OCI-LY7 (cell line): ENCODE results near the gene FOXN1. TPM values are rescaled to one million over a fixed set of nuclear protein-coding genes. Genes with fewer than 3 reads are reported as not detected.
A peak's percentile ranks its signal among the peaks of the same experiment; 100 is the strongest.

ENCODE experiments used
- BruUV-seq: library from RNA; stranded (reverse); fragments of 400-500 nt; replicated peaks from 2 replicates; lab custom pipeline; 2021; lab: Mats Ljungman, UMichigan
- CTCF ChIA-PET: fragments of 300-600 bp; sonication (Branson Sonifier 250); formaldehyde crosslinking; loops from one replicate; lab custom pipeline; 2022; ENCODE audit warnings: antibody characterized with exemption; ENCODE audit not compliant: unreplicated experiment; lab: Charles Lee
- POLR2A ChIA-PET: fragments of 300-600 bp; sonication (Branson Sonifier 250); formaldehyde crosslinking; loops from one replicate; lab custom pipeline; 2022; ENCODE audit warnings: antibody characterized with exemption; lab: Charles Lee
- DNase-seq: peaks from one replicate; pipeline ENCODE4 v3.0.0-alpha.2; 2015; ENCODE audit warnings: low spot score
- H2AFZ ChIP-seq: fragments of 200-600 bp; sonication (generic), shearing (Covaris generic); 2 replicates; pipeline ENCODE4 v1.6.1; 2014; ENCODE audit warnings: mild to moderate bottlenecking, antibody characterized with exemption, low read length, moderate library complexity
- H3K27ac ChIP-seq: fragments of 200-600 bp; sonication (generic); 2 replicates; pipeline ENCODE4 v1.5.1; 2014; ENCODE audit warnings: mixed run types, low read depth, mild to moderate bottlenecking, moderate library complexity, low read length, inconsistent platforms; ENCODE audit not compliant: poor library complexity, severe bottlenecking
- H3K36me3 ChIP-seq: fragments of 200-600 bp; sonication (generic); 2 replicates; pipeline ENCODE4 v1.6.1; 2014; ENCODE audit warnings: mild to moderate bottlenecking, antibody characterized with exemption, low read length, moderate library complexity, mixed read lengths; ENCODE audit not compliant: insufficient read depth
- H3K4me1 ChIP-seq: fragments of 200-600 bp; sonication (generic); 2 replicates; pipeline ENCODE4 v1.5.1; 2014; ENCODE audit warnings: mild to moderate bottlenecking, low read length; ENCODE audit not compliant: insufficient read depth, poor library complexity, severe bottlenecking
- H3K4me2 ChIP-seq: fragments of 200-600 bp; sonication (generic); 2 replicates; pipeline ENCODE4 v1.6.1; 2014; ENCODE audit warnings: mild to moderate bottlenecking, low read length
- H3K4me3 ChIP-seq: fragments of 200-600 bp; sonication (generic); 2 replicates; pipeline ENCODE4 v1.5.1; 2014; ENCODE audit warnings: mild to moderate bottlenecking, low read depth, low read length; ENCODE audit not compliant: poor library complexity, severe bottlenecking
- H3K79me2 ChIP-seq: fragments of 200-600 bp; sonication (generic); 2 replicates; pipeline ENCODE4 v1.6.1; 2016; ENCODE audit warnings: low read depth, mild to moderate bottlenecking, low read length, moderate library complexity, mixed read lengths; ENCODE audit not compliant: insufficient read depth
- H3K9me2 ChIP-seq: fragments of 200-600 bp; sonication (generic); 2 replicates; pipeline ENCODE4 v1.6.1; 2016; ENCODE audit warnings: mild to moderate bottlenecking, low read length, mixed read lengths; ENCODE audit not compliant: insufficient read depth
- H3K9me3 ChIP-seq: fragments of 200-600 bp; sonication (generic); 2 replicates; pipeline ENCODE4 v1.6.1; 2014; ENCODE audit warnings: mild to moderate bottlenecking, mixed run types, low read length, mixed read lengths
- H4K20me1 ChIP-seq: fragments of 200-600 bp; sonication (generic); 2 replicates; pipeline ENCODE4 v1.6.1; 2014; ENCODE audit warnings: mild to moderate bottlenecking, antibody characterized with exemption, low read length, moderate library complexity, mixed read lengths; ENCODE audit not compliant: insufficient read depth
- EZH2phosphoT487 ChIP-seq: fragments of 200-600 bp; sonication (generic); IDR thresholded peaks from 2 replicates; pipeline ENCODE4 v1.6.1; 2018; ENCODE audit warnings: low read depth, borderline replicate concordance, mild to moderate bottlenecking, mixed run types, antibody characterized with exemption, low read length, moderate library complexity, mixed read lengths
- intact Hi-C: fragments of 100-400 bp; cut with micrococcal nuclease; formaldehyde crosslinking; loops from one replicate; pipeline ENCODE4 v1.10.0; 2022; ENCODE audit not compliant: unreplicated experiment
- total RNA-seq, 2 experiments: library from RNA; depleted of rRNA in 1 of 2; stranded (reverse); fragments of >200 nt in 1 of 2; shearing (Covaris generic) in 1 of 2; gene quantifications; 2 replicates each; pipeline ENCODE4 v1.2.3, GENCODE V29; 2014 to 2022
- TF ChIP-seq, protein P1 (sequence below): fragments of 200-600 bp; sonication (generic); conservative IDR thresholded peaks from 2 replicates; pipeline ENCODE4 v1.5.1; 2014; ENCODE audit warnings: mild to moderate bottlenecking, antibody characterized with exemption, low read length, moderate library complexity, mixed read lengths

Gene FOXN1
- total RNA-seq, 2 experiments from 2014 or later = not detected

- no peaks in the 10 kb centered on the region for H3K79me2 ChIP-seq
- BruUV-seq = no TSS peak
- ChIA-PET CTCF (interaction anchor here (0.9 kb wide), 1 partner anchor 50 kb away, joined by 3 read pairs; no protein-coding TSS in a partner anchor), POLR2A (no interaction called here)
- H3K4me2 ChIP-seq = peak overlapping the region; percentile 15; the same call in 1 of the 2 replicates
- intact Hi-C loops = loop anchor here (2.0 kb wide), 1 partner anchor 53 kb away; no protein-coding TSS in a partner anchor
- no peak overlapping the region for H3K27ac ChIP-seq
- no peak overlapping the region for H3K4me3 ChIP-seq
- no peak overlapping the region for H2AFZ ChIP-seq
- TF ChIP-seq EZH2phosphoT487 = no peak
- TF ChIP-seq, protein P1, sequence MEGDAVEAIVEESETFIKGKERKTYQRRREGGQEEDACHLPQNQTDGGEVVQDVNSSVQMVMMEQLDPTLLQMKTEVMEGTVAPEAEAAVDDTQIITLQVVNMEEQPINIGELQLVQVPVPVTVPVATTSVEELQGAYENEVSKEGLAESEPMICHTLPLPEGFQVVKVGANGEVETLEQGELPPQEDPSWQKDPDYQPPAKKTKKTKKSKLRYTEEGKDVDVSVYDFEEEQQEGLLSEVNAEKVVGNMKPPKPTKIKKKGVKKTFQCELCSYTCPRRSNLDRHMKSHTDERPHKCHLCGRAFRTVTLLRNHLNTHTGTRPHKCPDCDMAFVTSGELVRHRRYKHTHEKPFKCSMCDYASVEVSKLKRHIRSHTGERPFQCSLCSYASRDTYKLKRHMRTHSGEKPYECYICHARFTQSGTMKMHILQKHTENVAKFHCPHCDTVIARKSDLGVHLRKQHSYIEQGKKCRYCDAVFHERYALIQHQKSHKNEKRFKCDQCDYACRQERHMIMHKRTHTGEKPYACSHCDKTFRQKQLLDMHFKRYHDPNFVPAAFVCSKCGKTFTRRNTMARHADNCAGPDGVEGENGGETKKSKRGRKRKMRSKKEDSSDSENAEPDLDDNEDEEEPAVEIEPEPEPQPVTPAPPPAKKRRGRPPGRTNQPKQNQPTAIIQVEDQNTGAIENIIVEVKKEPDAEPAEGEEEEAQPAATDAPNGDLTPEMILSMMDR = peak; percentile 97
- peaks cover 29% of the 10 kb centered on the region for H3K4me1 ChIP-seq
- H3K9me3 ChIP-seq = no peaks in the 10 kb centered on the region
- no peaks in the 10 kb centered on the region for H4K20me1 ChIP-seq
- H3K9me2 ChIP-seq = no peaks in the 10 kb centered on the region
- no peaks in the 10 kb centered on the region for H3K36me3 ChIP-seq
- DNase-seq = peak; percentile 81
These were observed 41.7 kb downstream of the FOXN1 start for GRCh38 chr17:28547623-28548416.

DNA sequence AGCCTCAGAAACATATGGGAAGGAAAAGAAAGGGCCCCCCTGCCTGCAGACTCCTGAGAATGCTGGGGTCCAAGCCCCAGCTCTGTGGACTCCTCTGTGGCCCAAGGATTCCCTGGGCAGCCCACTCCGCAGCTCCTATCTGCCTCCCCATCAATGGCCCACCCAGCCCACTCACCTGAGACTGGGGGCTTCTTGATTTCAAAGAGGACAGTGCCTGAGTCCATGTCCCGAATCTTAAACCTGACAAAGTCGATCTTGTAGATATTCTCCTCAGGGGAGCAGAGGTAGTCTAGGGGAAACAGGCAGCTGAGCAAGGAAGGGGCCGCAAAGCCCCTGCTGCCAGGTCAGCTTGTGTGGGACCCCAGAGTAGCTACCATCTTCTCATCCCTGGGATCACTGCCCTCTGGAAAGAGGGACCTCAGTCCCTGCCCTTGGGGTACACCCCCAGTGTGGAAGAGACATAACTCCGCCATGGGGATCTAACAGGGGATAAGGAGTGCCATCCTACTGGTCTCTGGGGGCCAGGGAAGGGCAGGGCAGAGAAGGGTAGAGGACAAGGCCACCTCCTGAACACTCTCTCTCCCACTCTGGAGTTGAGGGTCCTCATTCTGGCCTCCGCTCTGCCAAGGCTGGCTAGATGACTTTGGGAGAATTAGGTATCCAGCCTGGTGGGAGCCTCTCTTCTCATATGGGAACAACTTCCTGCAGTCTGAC lies 42.4 kb downstream of the FOXN1 start:
- no peak overlapping the region for H3K27ac ChIP-seq
- H3K9me2 ChIP-seq = no peaks in the 10 kb centered on the region
- H3K9me3 ChIP-seq = no peaks in the 10 kb centered on the region
- ChIA-PET POLR2A (no interaction called here), CTCF (interaction anchor here (0.9 kb wide), 1 partner anchor 50 kb away, joined by 3 read pairs; no protein-coding TSS in a partner anchor)
- H3K4me2 ChIP-seq = no peak overlapping the region
- peaks cover 31% of the 10 kb centered on the region for H3K4me1 ChIP-seq
- TF ChIP-seq, protein P1 = peak; percentile 58
- TF ChIP-seq EZH2phosphoT487 = no peak
- H2AFZ ChIP-seq = no peak overlapping the region
- DNase-seq = no peak
- H3K4me3 ChIP-seq = no peak overlapping the region
- no TSS peak for BruUV-seq
- H4K20me1 ChIP-seq = no peaks in the 10 kb centered on the region
- no peaks in the 10 kb centered on the region for H3K79me2 ChIP-seq
- peaks cover 5% of the 10 kb centered on the region; the same call in 1 of the 2 replicates for H3K36me3 ChIP-seq
- intact Hi-C loops = loop anchor here (2.0 kb wide), 1 partner anchor 54 kb away; no protein-coding TSS in a partner anchor
